ENCODE measurements around the gene CERK.

The CERK gene

GRCh38 chr22:46676881-46677280, 61.2 kb downstream of the CERK start:
- no peak for DNase-seq

- DNase-seq: no peak
Measured at GRCh38 chr22:46676479-46676878, 61.6 kb downstream of the CERK start.

- no peak for DNase-seq
Measured at GRCh38 chr22:46675938-46676337, 62.1 kb downstream of the CERK start.

- no peak for DNase-seq
Measured at GRCh38 chr22:46675479-46675878, 62.6 kb downstream of the CERK start.

- DNase-seq: peak in 1 of 6 experiments; percentile 33
Measured at GRCh38 chr22:46674906-46675305, 63.1 kb downstream of the CERK start.

- DNase-seq: peak; percentile 73 to 87 (median 82)
Measured at GRCh38 chr22:46674367-46674781, 63.7 kb downstream of the CERK start.

- peak in 2 of 6 experiments; percentile 44 to 45 for DNase-seq
Measured at GRCh38 chr22:46673662-46674236, 64.3 kb downstream of the CERK start.

- DNase-seq: no peak
Measured at GRCh38 chr22:46673205-46673604, 64.8 kb downstream of the CERK start.

GRCh38 chr22:46672731-46673130, 65.3 kb downstream of the CERK start:
- no peak for DNase-seq

- no peak for DNase-seq
Measured at GRCh38 chr22:46671824-46672432, 66.1 kb downstream of the CERK start.

- no peak for DNase-seq
Measured at GRCh38 chr22:46669201-46669600, 68.9 kb downstream of the CERK start.

GRCh38 chr22:46668116-46668515, 69.9 kb downstream of the CERK start:
- DNase-seq: no peak

GRCh38 chr22:46667245-46667623, 70.8 kb downstream of the CERK start:
- no peak for DNase-seq

GRCh38 chr22:46666577-46667244, 71.3 kb downstream of the CERK start:
- DNase-seq: no peak

GRCh38 chr22:46665751-46666280, 72.2 kb downstream of the CERK start:
- no peak for DNase-seq

GRCh38 chr22:46665151-46665695, 72.8 kb downstream of the CERK start:
- DNase-seq: no peak

GRCh38 chr22:46664301-46664855, 73.7 kb downstream of the CERK start:
- no peak for DNase-seq

GRCh38 chr22:46663436-46664100, 74.5 kb downstream of the CERK start:
- no peak for DNase-seq

GRCh38 chr22:46663001-46663400, 75.1 kb downstream of the CERK start:
- no peak for DNase-seq

GRCh38 chr22:46662226-46662625, 75.8 kb downstream of the CERK start:
- no peak for DNase-seq

- DNase-seq: no peak
Measured at GRCh38 chr22:46661221-46661851, 76.7 kb downstream of the CERK start.

- no peak for DNase-seq
Measured at GRCh38 chr22:46660604-46661201, 77.3 kb downstream of the CERK start.

Data from stimulated activated naive CD4-positive, alpha-beta T cell (primary cell).